ENCODE data around the gene GRP. TPM values are rescaled to one million over a fixed set of nuclear protein-coding genes. Genes with fewer than 3 reads are reported as not detected.

Gene GRP
- total and polyA plus RNA-seq, 10 of the 15 experiments (the other 5 are each of a cell fraction or from before 2014, with no cell fraction given) = not detected

DNA sequence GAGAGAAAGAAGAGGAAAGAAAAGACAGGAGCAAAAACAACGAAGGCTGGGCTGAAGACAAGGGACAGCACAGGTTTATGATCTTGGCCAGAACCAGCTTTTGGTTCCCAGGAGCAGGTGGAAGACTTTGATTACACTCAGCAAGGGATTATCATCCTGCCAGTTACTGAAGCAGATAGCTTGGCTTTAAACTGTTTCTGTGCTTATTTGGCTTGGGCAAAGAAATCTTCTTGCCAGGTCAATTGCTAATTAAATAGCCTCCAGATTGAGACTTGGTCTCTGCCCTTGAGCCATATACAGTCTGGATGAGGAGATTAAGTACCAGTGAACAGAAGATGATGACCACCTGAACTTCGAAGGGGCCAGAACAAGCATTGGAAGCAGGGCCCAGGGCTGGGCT lies 22.3 kb upstream of the GRP start:
- Histone ChIP-seq H3K9ac (ENCODE audit: control insufficient read depth, insufficient read depth, low read length) (no peak overlapping the region), H3K9me3 (replicated peaks; ENCODE audit: control insufficient read depth, insufficient read depth, low read length) (no peaks in the 10 kb centered on the region), H3K4me3 (no peak overlapping the region), H3K27ac (ENCODE audit: control insufficient read depth, insufficient read depth) (no peak overlapping the region), H2AFZ (ENCODE audit: control insufficient read depth, low read depth, low read length) (no peak overlapping the region), H3K27me3 (replicated peaks in 1 of 2; ENCODE audit: control insufficient read depth in 2 of 2, insufficient read depth in 2 of 2, low read length in 1 of 2) (peaks cover 0 to 3% of the 10 kb centered on the region in 2 experiments; a peak in 2 of 4 replicates), H3K36me3 (ENCODE audit: control insufficient read depth in 2 of 2, insufficient read depth in 2 of 2, low read length in 1 of 2) (no peaks in the 10 kb centered on the region), H3K4me1 (ENCODE audit: control insufficient read depth, insufficient read depth, low read length) (no peaks in the 10 kb centered on the region), H3K4me2 (ENCODE audit: control insufficient read depth, insufficient read depth) (no peak overlapping the region), H3K79me2 (ENCODE audit: control insufficient read depth, insufficient read depth, low read length) (no peaks in the 10 kb centered on the region), H4K20me1 (ENCODE audit: control insufficient read depth, insufficient read depth) (no peaks in the 10 kb centered on the region)
- ATAC-seq = no peak
- no peak for DNase-seq (ENCODE audit: low read depth, low spot score)
- in situ Hi-C loops (cut with MboI) (no loop called here), intact Hi-C loops (cut with micrococcal nuclease; ENCODE audit: unreplicated experiment) (no loop called here)
- ChIA-PET POLR2A (no interaction called here), SMC1A (ENCODE audit: uncharacterized antibody, unreplicated experiment) (interaction anchor here (1.4 kb wide), 1 partner anchor 18 kb away, joined by 4 read pairs; no protein-coding TSS in a partner anchor), CTCF (no interaction called here), RAD21 (ENCODE audit: unreplicated experiment) (no interaction called here)
- WGBS (ENCODE audit: insufficient coverage, insufficient replicate concordance, low lambda C conversion rate, missing lambda C conversion rate) = 0% methylated on average over 2 of the region's 2 CpGs
- FAIRE-seq = no peak
- no TSS peak for BruUV-seq (replicated peaks)
- TF ChIP-seq, protein P1, sequence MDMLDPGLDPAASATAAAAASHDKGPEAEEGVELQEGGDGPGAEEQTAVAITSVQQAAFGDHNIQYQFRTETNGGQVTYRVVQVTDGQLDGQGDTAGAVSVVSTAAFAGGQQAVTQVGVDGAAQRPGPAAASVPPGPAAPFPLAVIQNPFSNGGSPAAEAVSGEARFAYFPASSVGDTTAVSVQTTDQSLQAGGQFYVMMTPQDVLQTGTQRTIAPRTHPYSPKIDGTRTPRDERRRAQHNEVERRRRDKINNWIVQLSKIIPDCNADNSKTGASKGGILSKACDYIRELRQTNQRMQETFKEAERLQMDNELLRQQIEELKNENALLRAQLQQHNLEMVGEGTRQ (IDR thresholded peaks at IDR 0.05; ENCODE audit: borderline replicate concordance, low read depth, low read length) = no peak
- TF ChIP-seq CHD1 (IDR thresholded peaks at IDR 0.05; ENCODE audit: low read depth, low read length) = no peak
- no peak for TF ChIP-seq NRF1 (conservative IDR thresholded peaks at IDR 0.05; ENCODE audit: low read depth, low read length)
- TF ChIP-seq, protein P2, sequence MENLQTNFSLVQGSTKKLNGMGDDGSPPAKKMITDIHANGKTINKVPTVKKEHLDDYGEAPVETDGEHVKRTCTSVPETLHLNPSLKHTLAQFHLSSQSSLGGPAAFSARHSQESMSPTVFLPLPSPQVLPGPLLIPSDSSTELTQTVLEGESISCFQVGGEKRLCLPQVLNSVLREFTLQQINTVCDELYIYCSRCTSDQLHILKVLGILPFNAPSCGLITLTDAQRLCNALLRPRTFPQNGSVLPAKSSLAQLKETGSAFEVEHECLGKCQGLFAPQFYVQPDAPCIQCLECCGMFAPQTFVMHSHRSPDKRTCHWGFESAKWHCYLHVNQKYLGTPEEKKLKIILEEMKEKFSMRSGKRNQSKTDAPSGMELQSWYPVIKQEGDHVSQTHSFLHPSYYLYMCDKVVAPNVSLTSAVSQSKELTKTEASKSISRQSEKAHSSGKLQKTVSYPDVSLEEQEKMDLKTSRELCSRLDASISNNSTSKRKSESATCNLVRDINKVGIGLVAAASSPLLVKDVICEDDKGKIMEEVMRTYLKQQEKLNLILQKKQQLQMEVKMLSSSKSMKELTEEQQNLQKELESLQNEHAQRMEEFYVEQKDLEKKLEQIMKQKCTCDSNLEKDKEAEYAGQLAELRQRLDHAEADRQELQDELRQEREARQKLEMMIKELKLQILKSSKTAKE (IDR thresholded peaks at IDR 0.05; ENCODE audit: low read depth, poor library complexity, severe bottlenecking) = no peak
- TF ChIP-seq MXI1 (IDR thresholded peaks at IDR 0.05; ENCODE audit: low read depth, low read length) = no peak
- TF ChIP-seq PAX5 (IDR thresholded peaks at IDR 0.05; ENCODE audit: borderline replicate concordance, low read depth, low read length) = no peak
- no peak for TF ChIP-seq IRF4 (IDR thresholded peaks at IDR 0.05; ENCODE audit: low read depth, low read length)
- TF ChIP-seq, protein P3, sequence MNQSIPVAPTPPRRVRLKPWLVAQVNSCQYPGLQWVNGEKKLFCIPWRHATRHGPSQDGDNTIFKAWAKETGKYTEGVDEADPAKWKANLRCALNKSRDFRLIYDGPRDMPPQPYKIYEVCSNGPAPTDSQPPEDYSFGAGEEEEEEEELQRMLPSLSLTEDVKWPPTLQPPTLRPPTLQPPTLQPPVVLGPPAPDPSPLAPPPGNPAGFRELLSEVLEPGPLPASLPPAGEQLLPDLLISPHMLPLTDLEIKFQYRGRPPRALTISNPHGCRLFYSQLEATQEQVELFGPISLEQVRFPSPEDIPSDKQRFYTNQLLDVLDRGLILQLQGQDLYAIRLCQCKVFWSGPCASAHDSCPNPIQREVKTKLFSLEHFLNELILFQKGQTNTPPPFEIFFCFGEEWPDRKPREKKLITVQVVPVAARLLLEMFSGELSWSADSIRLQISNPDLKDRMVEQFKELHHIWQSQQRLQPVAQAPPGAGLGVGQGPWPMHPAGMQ (IDR thresholded peaks at IDR 0.05; ENCODE audit: borderline replicate concordance) = no peak
- TF ChIP-seq POLR2AphosphoS2 (IDR thresholded peaks at IDR 0.05; ENCODE audit: low read depth, low read length) = no peak
- no peak for TF ChIP-seq HSF1 (IDR thresholded peaks at IDR 0.05; ENCODE audit: low read depth, low read length)
- TF ChIP-seq E2F4 (IDR thresholded peaks at IDR 0.05; ENCODE audit: low read depth, low read length) = no peak
